Right atrium auricular region (tissue), 2 donors: ENCODE results near the gene DCTN2. TPM values are rescaled to one million over a fixed set of nuclear protein-coding genes. Genes with fewer than 3 reads are reported as not detected.

Source experiments
- DNase-seq: peaks from one replicate; pipeline ENCODE4 v3.0.0-alpha.2; 2019; ENCODE audit warnings: low spot score
- H3K27ac ChIP-seq, 2 donors: fragments of 200-600 bp; sonication (generic); 1 replicate in 1 of 2; 2 replicates in 1 of 2; pipeline ENCODE4 v1.5.1; 2016 to 2019
- H3K27me3 ChIP-seq, 2 donors: fragments of 200-600 bp; sonication (generic); one replicate each; pipeline versions ENCODE4 v1.5.1 to v1.6.0; 2017 to 2019
- H3K36me3 ChIP-seq: fragments of 200-600 bp; sonication (generic); one replicate; pipeline ENCODE4 v1.5.1; 2016
- H3K4me1 ChIP-seq, 2 donors: fragments of 200-600 bp; sonication (generic); one replicate each; pipeline versions ENCODE4 v1.5.1 to v1.6.0; 2017 to 2019
- H3K4me3 ChIP-seq, 2 donors: fragments of 200-600 bp; sonication (generic); 1 replicate in 1 of 2; 2 replicates in 1 of 2; pipeline ENCODE4 v1.5.1; 2017 to 2019; ENCODE audit warnings: mild to moderate bottlenecking in 1 of 2, moderate library complexity in 1 of 2
- H3K9me3 ChIP-seq, 2 donors: fragments of 200-600 bp; sonication (generic); one replicate each; pipeline ENCODE4 v1.5.1; 2019
- CTCF ChIP-seq, 2 donors: fragments of 200-600 bp; sonication (generic); IDR thresholded peaks; one replicate each; pipeline ENCODE4 v1.5.1; 2019; ENCODE audit warnings: antibody characterized with exemption in 2 of 2
- total RNA-seq, 2 donors: library from RNA; depleted of rRNA; stranded (reverse); fragments of >200 nt; gene quantifications; one replicate each; pipeline ENCODE4 v1.1.0, GENCODE V29; 2016

The DCTN2 gene
- total RNA-seq, 2 donors from 2014 or later = 109 to 114 TPM

- H3K27me3 ChIP-seq = no peaks in the 10 kb centered on the region
- no peak overlapping the region for H3K27ac ChIP-seq
- H3K9me3 ChIP-seq = no peaks in the 10 kb centered on the region
- H3K36me3 ChIP-seq = peaks cover 83% of the 10 kb centered on the region
- no peak overlapping the region for H3K4me3 ChIP-seq
- DNase-seq = no peak
- peaks cover 0 to 32% of the 10 kb centered on the region in 2 donors for H3K4me1 ChIP-seq
- TF ChIP-seq CTCF (IDR thresholded peaks at IDR 0.05) = no peak
Observed at GRCh38 chr12:57527184-57527583, 19.8 kb downstream of the DCTN2 start.

- Histone ChIP-seq H3K27ac (no peak overlapping the region), H3K4me1 (peaks cover 0 to 37% of the 10 kb centered on the region in 2 donors), H3K27me3 (no peaks in the 10 kb centered on the region), H3K4me3 (no peak overlapping the region), H3K9me3 (no peaks in the 10 kb centered on the region), H3K36me3 (peaks cover 77% of the 10 kb centered on the region)
- DNase-seq = no peak
- TF ChIP-seq CTCF (IDR thresholded peaks at IDR 0.05) = no peak
Observed at GRCh38 chr12:57526477-57527126, 20.4 kb downstream of the DCTN2 start.

- Histone ChIP-seq H3K36me3 (peaks cover 69% of the 10 kb centered on the region), H3K4me1 (peaks cover 0 to 45% of the 10 kb centered on the region in 2 donors)
- no peak for TF ChIP-seq CTCF (IDR thresholded peaks at IDR 0.05)
Observed at GRCh38 chr12:57525615-57526383, 21.2 kb downstream of the DCTN2 start.

GRCh38 chr12:57524814-57525614, 22.0 kb downstream of the DCTN2 start:
- no peak for TF ChIP-seq CTCF (IDR thresholded peaks at IDR 0.05)
- Histone ChIP-seq H3K9me3 (no peaks in the 10 kb centered on the region), H3K36me3 (peaks cover 62% of the 10 kb centered on the region), H3K4me1 (peaks cover 0 to 47% of the 10 kb centered on the region in 2 donors), H3K4me3 (no peak overlapping the region), H3K27ac (no peak overlapping the region), H3K27me3 (no peaks in the 10 kb centered on the region)
- DNase-seq = no peak

More at GRCh38 chr12:57525615-57526383, 21.2 kb downstream of the DCTN2 start:
- DNase-seq = no peak
- Histone ChIP-seq H3K27ac (no peak overlapping the region), H3K27me3 (no peaks in the 10 kb centered on the region), H3K4me3 (no peak overlapping the region), H3K9me3 (no peaks in the 10 kb centered on the region)

- H3K4me1 ChIP-seq = peaks cover 0 to 53% of the 10 kb centered on the region in 2 donors
- no peaks in the 10 kb centered on the region for H3K27me3 ChIP-seq
- no peaks in the 10 kb centered on the region for H3K9me3 ChIP-seq
- peak overlapping the region; percentile 93 to 97 for H3K4me3 ChIP-seq
- H3K36me3 ChIP-seq = peaks cover 51% of the 10 kb centered on the region
- peak overlapping the region; percentile 97 to 100 for H3K27ac ChIP-seq
- DNase-seq = no peak
- no peak for TF ChIP-seq CTCF (IDR thresholded peaks at IDR 0.05)
Observed at GRCh38 chr12:57523706-57524614, 23.0 kb downstream of the DCTN2 start.
